ENCODE measurements around the gene PDE4D. TPM values are rescaled to one million over a fixed set of nuclear protein-coding genes. Genes with fewer than 3 reads are reported as not detected.

PDE4D gene
- total RNA-seq, 1 experiment from 2014 or later = 6.5 TPM

DNA sequence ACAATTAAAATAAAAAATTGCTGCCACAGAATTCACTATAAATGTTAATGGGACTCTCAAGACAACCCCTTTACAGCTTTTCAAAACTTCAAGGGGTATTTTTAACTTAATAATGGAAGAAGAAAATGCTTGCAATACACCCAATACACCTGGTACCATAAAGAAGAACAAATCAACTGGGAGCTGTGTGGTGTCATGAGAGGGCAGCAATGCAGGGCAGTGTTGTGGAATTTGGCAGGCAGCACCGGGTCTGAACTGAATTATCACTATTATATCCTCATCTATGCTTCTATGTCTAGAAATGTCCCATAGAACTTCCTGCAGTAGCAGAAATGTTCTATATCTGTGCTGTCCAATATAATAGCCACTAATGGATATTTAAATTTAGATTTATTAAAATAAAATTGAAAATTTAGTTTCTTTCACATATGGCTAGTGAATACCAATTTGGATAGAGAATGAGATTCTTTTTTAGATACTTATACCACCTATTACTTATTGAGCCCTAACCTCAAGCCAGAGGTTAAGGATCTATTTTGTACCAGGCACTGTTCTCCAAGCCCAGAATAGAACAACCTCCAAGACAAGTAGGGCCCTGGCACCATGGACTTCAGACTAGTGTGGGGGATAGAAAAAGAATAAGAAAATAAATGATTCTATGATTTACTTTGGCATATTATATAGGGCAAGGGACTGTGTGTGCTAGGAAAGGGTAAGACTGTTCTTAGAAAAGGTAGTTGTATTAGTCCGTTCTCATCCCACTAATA lies 265.3 kb downstream of the PDE4D start:
- Histone ChIP-seq H3K27ac (ENCODE audit: low read depth, low read length, poor library complexity, severe bottlenecking) (no peak overlapping the region), H3K27me3 (replicated peaks; ENCODE audit: insufficient read depth, low read depth, low read length, poor library complexity) (no peaks in the 10 kb centered on the region), H3K4me3 (ENCODE audit: low read depth, low read length, poor library complexity, severe bottlenecking) (no peak overlapping the region), H3K36me3 (ENCODE audit: insufficient read depth, low read length, poor library complexity, severe bottlenecking) (no peaks in the 10 kb centered on the region), H3K4me1 (ENCODE audit: insufficient read depth, low read length, poor library complexity, severe bottlenecking) (no peaks in the 10 kb centered on the region), H3K9me3 (ENCODE audit: low read depth, low read length, poor library complexity, severe bottlenecking) (no peaks in the 10 kb centered on the region)
- intact Hi-C loops (cut with micrococcal nuclease; ENCODE audit: unreplicated experiment) = no loop called here
- TF ChIP-seq EZH2 (IDR thresholded peaks at IDR 0.05; ENCODE audit: borderline replicate concordance, low read depth, low read length, poor library complexity, severe bottlenecking) = no peak
- TF ChIP-seq, protein P1, sequence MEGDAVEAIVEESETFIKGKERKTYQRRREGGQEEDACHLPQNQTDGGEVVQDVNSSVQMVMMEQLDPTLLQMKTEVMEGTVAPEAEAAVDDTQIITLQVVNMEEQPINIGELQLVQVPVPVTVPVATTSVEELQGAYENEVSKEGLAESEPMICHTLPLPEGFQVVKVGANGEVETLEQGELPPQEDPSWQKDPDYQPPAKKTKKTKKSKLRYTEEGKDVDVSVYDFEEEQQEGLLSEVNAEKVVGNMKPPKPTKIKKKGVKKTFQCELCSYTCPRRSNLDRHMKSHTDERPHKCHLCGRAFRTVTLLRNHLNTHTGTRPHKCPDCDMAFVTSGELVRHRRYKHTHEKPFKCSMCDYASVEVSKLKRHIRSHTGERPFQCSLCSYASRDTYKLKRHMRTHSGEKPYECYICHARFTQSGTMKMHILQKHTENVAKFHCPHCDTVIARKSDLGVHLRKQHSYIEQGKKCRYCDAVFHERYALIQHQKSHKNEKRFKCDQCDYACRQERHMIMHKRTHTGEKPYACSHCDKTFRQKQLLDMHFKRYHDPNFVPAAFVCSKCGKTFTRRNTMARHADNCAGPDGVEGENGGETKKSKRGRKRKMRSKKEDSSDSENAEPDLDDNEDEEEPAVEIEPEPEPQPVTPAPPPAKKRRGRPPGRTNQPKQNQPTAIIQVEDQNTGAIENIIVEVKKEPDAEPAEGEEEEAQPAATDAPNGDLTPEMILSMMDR (conservative IDR thresholded peaks at IDR 0.05; ENCODE audit: low read depth, low read length) = no peak
- BruUV-seq (replicated peaks) = no TSS peak
- ChIA-PET POLR2A (ENCODE audit: low non-redundant PET) (no interaction called here), CTCF (no interaction called here)
- DNase-seq (ENCODE audit: low spot score) = no peak

DNA sequence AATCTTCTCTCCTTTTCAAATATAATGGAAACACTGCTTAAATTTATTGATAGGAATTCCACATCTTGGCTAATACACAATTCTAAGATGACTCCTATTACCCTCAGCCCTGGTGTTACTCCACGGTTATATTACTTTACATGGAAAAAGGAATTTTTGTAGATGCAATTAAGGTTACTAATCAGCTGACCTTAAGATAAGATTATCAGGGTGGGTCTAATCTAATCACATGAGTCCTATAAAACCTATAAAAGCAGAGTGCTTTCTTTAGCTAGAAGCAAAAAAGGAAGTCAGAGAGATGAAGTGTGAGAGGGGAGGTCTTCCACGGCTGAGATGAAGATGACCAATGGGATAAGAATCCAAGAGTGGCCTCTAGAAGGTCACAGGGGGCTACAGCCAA lies 268.6 kb downstream of the PDE4D start:
- POLR2A ChIA-PET (ENCODE audit: low non-redundant PET) = no interaction called here
- no peaks in the 10 kb centered on the region for H3K9me3 ChIP-seq (ENCODE audit: low read depth, low read length, poor library complexity, severe bottlenecking)
- no TSS peak for BruUV-seq (replicated peaks)
- no peaks in the 10 kb centered on the region for H3K36me3 ChIP-seq (ENCODE audit: insufficient read depth, low read length, poor library complexity, severe bottlenecking)
- no peaks in the 10 kb centered on the region for H3K27me3 ChIP-seq (replicated peaks; ENCODE audit: insufficient read depth, low read depth, low read length, poor library complexity)
- TF ChIP-seq, protein P1 (conservative IDR thresholded peaks at IDR 0.05; ENCODE audit: low read depth, low read length) = no peak
- no peak for TF ChIP-seq EZH2 (IDR thresholded peaks at IDR 0.05; ENCODE audit: borderline replicate concordance, low read depth, low read length, poor library complexity, severe bottlenecking)
- H3K27ac ChIP-seq (ENCODE audit: low read depth, low read length, poor library complexity, severe bottlenecking) = no peak overlapping the region
- CTCF ChIA-PET = no interaction called here
- no peak overlapping the region for H3K4me3 ChIP-seq (ENCODE audit: low read depth, low read length, poor library complexity, severe bottlenecking)
- intact Hi-C loops (cut with micrococcal nuclease; ENCODE audit: unreplicated experiment) = no loop called here
- no peaks in the 10 kb centered on the region for H3K4me1 ChIP-seq (ENCODE audit: insufficient read depth, low read length, poor library complexity, severe bottlenecking)
- no peak for DNase-seq (ENCODE audit: low spot score)

DNA sequence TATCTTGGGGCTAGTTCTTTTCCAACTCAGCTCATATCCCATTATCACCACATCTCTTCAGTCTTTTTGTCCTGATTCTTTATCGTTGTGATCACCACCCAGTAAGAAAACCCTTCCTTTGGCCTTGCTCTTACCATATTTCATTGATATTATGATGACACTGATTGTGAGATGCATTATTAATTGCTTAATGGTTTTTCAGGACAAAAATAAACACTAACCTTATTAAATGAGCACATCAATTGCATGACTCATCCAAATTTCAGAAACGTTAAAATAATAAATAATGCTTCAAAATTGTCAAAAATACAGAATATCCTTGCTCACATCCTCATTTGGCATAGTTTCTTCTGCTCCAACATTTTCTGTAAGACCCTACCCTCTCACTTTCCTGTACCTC lies 270.7 kb downstream of the PDE4D start:
- intact Hi-C loops (cut with micrococcal nuclease; ENCODE audit: unreplicated experiment) = no loop called here
- Histone ChIP-seq H3K36me3 (ENCODE audit: insufficient read depth, low read length, poor library complexity, severe bottlenecking) (no peaks in the 10 kb centered on the region), H3K9me3 (ENCODE audit: low read depth, low read length, poor library complexity, severe bottlenecking) (no peaks in the 10 kb centered on the region), H3K27me3 (replicated peaks; ENCODE audit: insufficient read depth, low read depth, low read length, poor library complexity) (no peaks in the 10 kb centered on the region), H3K4me3 (ENCODE audit: low read depth, low read length, poor library complexity, severe bottlenecking) (no peak overlapping the region), H3K4me1 (ENCODE audit: insufficient read depth, low read length, poor library complexity, severe bottlenecking) (no peaks in the 10 kb centered on the region), H3K27ac (ENCODE audit: low read depth, low read length, poor library complexity, severe bottlenecking) (no peak overlapping the region)
- CTCF ChIA-PET = no interaction called here
- no peak for DNase-seq (ENCODE audit: low spot score)
- TF ChIP-seq EZH2 (IDR thresholded peaks at IDR 0.05; ENCODE audit: borderline replicate concordance, low read depth, low read length, poor library complexity, severe bottlenecking) = no peak
- TF ChIP-seq, protein P1 (conservative IDR thresholded peaks at IDR 0.05; ENCODE audit: low read depth, low read length) = no peak
- BruUV-seq (replicated peaks) = no TSS peak
- POLR2A ChIA-PET (ENCODE audit: low non-redundant PET) = no interaction called here
